GM12891 (cell line): ENCODE data around the gene IL15RA.

ENCODE experiments used
- PAX5 ChIP-seq: IDR thresholded peaks from 2 replicates; pipeline ENCODE4 v1.6.1; 2011; ENCODE audit warnings: low read length, moderate library complexity, mild to moderate bottlenecking; ENCODE audit not compliant: insufficient read depth, severe bottlenecking
- POLR2A ChIP-seq: IDR thresholded peaks from 2 replicates; pipeline ENCODE4 v1.6.1; 2011; ENCODE audit warnings: low read depth, low read length, control low read depth
- POLR2AphosphoS5 ChIP-seq: IDR thresholded peaks from 2 replicates; pipeline ENCODE4 v1.6.1; 2011; ENCODE audit warnings: low read depth, low read length, control low read depth
- POU2F2 ChIP-seq: IDR thresholded peaks from 2 replicates; pipeline ENCODE4 v1.6.1; 2011; ENCODE audit warnings: low read depth, mild to moderate bottlenecking, control low read depth, low read length, moderate library complexity
- SPI1 ChIP-seq: IDR thresholded peaks from 2 replicates; pipeline ENCODE4 v1.6.1; 2011; ENCODE audit warnings: low read depth, low read length, control low read depth
- TAF1 ChIP-seq: IDR thresholded peaks from 2 replicates; pipeline ENCODE4 v1.6.1; 2011; ENCODE audit warnings: low read depth, low read length, control low read depth

- TF ChIP-seq POU2F2, result no peak
- no peak for TF ChIP-seq POLR2A
- TF ChIP-seq POLR2AphosphoS5, result no peak
- TF ChIP-seq TAF1, result no peak
- TF ChIP-seq SPI1, result no peak
- TF ChIP-seq PAX5, result no peak
Observed at GRCh38 chr10:5970066-5970465, 7.3 kb downstream of the IL15RA start.
